ENCODE results near the gene SMURF1.

Gene SMURF1

DNA sequence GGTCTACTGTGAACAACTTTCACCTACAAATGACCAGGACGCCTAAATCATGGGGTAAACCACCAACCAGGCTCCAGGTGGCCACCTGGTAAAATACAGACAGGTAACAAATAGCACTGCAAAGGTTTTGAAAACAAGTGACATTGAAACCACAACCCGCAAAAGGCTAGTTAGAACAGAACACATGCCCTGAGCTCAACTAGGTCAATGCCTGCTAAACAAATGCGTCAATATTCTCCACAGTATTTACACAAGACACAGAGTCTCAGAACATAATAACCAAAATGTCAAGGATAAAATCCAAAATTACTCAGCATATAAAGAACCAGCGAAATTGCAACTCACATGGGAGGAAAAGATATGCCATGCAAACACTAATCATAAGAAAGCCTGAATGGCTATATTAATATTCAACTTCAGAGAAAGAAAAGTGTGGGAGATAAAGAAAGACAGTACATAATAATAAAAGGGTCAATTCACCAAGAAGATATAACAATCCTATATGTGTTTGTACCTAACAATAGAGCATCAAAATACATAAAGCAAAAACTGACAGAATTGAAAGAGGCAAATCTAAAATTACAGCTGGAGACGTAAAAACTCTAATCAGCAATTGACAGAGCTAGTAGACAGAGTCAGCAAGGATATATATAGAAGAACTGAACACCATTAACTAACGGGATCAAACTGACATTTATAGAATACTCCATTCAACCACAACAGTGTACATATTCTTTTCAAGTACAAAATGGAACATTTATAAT, 47.6 kb downstream of the SMURF1 start:
- DNase-seq: no peak

DNA sequence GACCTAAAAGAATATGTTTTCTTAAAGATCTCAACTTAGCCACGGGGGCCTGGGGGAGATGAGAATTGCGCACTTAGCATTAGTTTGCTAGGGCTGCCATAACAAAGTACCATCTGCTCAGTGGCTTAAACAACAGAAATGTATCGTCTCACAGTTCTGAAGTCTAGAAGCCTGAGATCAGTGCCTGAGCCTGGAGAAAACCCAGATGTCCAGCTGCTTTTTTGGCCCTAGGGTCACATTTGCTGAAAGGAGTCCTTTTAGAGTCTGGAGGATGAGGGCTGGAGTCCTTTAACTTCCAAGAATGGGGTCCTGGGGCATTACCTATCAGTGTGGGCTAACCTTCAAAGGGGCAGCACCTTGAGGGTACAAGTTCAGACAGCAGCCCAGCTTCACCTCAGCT, 48.2 kb downstream of the SMURF1 start:
- no peak for DNase-seq

DNA sequence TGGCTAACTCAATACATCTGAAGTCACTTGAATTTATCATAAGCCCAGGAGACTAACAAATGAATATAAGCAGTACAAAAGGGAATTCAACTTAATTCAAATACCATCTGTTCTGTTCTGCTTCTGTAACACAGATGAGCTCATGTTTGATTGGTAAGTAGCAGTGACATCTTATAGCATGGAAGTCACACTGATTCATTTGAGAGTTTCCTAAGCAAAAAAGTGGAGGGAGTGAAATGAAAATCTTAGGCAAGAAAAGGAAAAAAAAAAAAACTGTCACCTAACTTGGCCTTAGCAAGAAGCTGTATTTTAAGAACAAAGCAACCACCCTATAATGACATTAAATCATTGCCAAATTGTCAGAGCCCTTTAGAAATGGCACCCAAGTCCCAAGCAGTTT, 49.5 kb downstream of the SMURF1 start:
- no peak for DNase-seq

DNA sequence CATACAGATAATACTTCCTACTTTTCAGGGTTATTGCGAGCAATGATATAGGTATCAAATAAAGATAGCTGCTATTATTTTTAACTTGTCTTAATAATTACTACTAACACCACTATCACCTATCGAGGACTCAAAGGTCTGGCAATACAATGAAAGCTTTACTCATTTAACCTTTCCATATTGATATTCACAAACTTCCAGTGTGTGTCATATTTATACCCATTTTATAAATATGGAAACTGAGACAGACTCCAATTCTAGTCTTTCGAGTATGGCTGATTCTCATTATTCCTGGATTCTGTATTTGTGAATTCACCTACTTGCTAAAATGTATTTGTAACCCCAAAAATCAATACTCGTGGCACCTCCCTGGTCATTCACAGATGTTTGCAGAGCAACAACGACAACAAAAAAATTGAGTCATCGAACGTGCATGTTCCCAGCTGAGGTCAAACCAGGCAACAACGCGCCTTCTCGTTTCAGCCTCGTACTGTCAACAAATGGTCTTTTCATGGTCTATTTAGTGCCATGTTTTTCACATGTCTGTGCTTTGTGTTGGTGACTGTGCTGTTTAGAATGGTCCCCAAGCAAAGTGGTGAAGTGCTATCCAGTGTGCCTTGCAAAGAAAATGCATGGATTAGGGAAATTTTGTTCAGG, 51.7 kb downstream of the SMURF1 start:
- no peak for DNase-seq

DNA sequence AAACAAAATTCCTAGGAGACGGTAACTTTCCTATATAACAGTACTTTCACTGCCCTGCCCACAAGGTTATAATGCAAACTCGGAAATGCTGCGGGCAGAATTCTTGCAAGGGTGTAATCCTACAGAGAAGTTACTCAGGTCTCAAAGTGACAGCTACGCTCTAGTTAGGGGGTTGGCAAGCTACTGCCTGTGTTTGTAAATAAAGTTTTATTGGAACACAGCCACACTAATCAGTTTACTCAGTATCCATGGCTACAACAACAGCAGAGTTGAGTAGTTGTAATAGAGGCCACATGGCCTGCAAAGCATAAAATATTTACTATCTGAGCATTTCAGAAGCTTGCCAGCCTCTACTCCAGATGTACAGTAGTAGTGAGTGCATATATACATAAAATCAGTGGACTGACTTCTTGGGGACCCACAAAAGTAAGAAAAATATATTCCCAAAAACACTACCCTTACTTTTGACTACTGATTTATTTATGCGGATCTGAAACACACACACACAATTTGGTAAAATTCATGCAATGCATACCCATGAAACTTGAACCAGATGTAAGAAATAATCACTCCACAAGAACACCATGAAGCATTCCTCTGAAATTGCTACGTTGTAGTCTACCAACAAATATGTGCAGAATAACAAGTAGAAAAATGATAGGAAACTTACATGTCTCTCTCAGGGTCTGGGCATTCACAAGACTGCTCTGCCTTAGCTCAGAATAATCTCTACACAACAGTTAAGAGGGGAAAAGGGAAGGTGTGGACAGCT, 53.0 kb downstream of the SMURF1 start:
- no peak for DNase-seq

DNA sequence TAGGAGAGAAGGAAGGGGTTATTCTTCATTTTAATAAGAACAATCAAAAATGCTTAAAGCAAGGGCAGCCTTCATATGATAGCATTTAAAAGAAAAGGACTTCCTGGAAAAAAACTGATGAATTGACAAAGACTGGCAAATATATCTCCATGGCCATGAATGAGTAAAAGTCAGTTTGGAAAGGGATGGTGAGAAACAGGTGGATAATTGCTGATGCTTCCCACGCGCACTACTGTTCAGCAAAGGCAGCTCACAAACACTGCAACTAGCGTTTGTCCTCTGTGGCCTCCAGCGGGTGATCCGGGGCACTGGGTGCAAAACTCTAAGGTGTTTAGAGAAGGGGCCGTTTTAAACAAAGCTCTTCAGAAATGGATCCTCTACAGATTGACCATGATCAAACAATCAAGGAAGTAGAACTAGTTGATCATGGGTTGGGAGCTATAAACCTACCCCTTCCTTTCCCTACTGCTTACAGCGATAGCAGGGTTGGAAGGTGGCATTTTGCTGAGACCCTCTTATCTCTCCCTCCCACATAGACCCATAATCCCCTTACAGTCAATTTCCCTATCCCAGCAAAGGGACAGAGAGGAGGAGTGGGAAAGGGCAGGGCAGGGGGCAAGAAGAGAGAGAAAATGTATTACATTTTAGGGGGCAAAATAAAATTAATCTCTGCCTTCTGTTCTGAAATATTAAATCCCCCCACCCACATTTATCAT, 53.8 kb downstream of the SMURF1 start:
- DNase-seq: no peak

DNA sequence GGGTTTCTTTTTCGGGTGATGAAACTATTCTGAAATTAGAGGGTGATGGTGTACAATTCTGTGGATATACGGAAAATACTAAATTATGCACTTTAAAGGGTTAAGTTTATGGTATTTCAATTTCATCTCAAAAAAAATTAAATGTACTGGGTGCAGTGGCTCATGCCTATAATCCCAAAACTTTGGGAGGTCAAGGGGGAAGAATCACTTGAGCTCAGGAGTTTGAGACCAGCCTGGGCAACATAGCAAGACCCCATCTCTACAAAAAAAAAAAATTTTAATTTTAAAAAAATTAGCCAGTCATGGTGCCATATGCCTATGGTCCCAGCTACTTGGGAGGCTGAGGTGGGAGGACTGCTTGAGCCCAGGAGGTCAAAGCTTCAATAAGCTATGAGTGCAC, 57.0 kb downstream of the SMURF1 start:
- no peak for DNase-seq

DNA sequence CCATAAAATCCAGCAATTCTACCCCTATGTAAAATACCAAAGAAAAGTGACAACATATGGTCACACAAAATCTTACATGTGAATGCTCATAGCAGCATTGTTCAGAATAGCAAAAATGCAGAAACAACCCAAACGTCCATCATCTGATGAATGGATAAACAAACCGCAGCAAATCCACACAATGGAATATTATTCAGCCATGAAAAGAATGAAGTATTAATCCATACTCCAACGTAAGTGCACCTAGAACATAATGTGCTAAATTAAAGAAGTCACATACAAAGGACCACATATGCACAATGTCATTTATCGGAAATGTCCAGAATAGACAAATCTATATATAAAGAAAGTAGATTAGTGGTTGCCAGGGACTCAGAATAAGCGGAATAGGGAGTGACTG, 57.4 kb downstream of the SMURF1 start:
- no peak for DNase-seq

DNA sequence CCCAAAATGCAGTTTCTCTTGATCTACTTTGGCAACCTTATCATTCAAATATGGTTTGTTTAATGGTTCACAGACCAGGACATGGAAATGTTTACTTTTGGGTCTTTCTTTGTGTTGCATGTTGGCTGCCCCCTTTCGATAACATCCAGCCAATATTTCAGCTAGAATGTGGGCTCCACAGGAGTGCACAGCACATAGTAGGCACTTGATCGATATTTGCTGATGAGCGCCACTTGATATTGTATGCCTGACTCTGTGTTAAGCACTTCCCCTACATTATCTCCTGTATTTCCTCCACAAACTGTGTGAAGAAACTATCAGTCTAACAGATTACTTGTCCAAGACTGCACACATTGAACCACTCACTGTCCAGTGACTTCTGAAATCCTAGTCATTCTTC, 60.2 kb downstream of the SMURF1 start:
- no peak for DNase-seq

DNA sequence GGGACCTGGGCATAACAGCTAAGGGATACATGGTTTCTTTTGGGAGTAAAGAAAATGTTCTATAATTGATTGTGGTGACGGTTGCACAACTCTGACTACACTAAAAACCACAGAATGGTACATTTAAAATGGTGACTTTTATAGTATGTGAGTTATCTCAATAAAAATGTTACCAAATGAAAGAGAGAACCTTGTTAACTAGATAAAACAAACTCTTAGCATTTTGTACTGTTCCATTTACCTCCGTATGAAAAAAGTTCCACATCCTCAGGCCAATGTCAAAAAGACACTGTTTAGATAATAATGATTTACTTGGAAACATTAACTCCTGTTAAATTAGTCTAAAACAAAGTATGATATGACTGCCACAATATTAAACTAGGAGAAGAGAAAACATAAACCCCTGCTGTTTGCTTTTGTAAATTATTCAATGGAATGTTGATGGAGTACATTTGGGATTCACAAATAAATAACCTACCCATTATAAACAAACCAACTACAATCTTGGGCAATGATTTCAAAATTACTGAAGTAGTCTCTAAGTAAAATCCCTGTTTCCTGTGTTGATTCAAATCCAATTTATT, 60.7 kb downstream of the SMURF1 start:
- DNase-seq: no peak

DNA sequence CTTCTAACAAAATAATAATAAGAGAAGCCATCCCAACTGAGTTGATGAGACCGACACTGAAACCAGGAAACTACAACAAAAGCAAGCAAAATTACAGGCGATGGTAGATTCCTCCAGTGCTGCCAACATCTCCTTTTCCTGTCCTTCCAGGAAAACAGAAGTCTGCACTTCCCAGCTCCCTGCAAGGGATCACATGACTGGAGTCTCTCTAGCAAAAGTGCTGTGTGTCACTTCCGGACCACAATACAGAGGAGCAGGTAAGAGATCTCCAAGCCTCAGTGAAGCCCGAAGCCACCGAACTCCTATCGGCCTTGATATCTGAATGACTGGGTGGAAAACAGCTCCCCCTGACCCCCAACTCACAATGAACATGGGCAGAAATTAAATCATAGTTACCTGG, 63.2 kb downstream of the SMURF1 start:
- no peak for DNase-seq

DNA sequence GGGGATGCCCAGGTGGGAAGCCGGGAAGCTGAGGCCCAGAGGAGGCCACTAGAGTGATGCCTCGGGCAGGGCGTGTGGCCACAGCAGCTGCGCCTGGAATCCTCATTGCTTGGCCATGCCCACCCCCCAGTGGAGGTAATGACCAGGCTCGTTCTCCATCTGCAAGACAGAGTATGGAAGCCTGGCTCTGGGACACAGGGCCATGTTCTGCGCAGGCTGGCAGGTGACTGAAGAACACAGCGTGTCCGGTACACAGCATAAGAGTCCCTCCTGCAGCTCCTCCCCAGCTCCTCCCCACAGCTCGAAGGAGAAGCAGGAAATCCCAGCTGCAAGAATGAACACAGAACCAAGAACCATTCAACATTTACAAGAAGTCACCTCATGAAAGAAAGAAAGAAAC, 64.8 kb downstream of the SMURF1 start:
- peak; percentile 5 for DNase-seq

DNA sequence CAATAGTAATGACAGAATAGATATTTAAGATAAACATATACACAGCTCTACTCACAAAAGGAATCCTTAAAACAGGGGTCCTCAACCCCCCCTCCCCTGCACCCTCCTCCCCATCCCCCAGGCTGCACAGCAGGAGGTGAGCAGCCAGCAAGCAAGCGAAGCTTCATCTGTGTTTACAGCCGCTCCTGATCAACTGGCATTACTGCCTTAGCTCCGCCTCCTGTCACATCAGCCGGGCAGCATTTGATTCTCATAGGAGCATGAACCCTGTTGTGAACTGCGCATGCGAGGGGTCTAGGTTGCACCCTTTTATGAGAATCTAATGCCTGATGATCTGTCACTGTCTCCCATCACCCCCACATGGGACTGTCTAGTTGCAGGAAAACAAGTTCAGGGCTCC, 65.5 kb downstream of the SMURF1 start:
- DNase-seq: no peak

DNA sequence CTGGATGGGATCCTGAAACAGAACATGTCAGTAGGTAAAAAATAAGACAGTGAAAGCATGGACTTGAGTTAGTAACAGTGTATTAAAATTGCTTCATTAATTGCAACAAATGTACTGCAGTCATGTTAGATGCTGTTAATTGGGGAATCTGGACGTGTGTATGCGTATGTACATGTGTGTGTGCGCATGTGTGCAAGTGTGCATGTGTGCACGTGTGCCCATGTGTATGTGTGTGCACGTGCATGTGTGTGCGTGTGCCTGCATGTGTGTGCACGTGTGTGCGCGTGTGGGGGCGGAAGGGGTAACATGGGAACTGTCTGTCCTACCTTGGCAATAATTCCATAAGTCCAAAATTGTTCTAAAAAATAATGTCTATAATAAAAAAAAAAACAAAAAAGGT, 67.3 kb downstream of the SMURF1 start:
- DNase-seq: no peak

DNA sequence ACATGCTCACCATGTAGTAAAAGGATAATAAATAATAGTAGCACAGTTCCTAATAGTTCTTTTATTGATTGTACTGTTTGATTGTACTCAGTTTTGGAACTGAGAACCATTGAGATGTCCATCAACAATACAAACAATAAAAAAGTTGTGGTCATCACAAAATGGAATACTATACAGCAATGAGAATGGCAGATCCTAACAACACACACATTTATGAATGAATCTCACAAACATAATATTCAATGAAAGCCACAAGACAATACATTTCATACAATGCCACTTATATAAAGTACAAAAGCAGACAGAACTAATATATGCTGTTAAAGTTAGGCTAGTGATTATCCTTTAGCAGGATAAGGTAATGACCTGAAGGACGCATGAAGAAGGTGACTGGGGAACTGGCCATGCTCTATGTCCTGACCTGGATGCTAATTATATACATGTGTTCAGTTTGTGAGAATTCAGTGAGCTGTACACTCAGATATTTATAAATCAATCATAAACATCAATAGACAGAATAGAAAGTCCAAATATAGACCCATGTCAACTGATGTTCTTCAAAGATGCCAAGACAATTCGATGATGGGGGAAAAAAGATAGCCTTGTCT, 70.0 kb downstream of the SMURF1 start:
- DNase-seq: no peak

DNA sequence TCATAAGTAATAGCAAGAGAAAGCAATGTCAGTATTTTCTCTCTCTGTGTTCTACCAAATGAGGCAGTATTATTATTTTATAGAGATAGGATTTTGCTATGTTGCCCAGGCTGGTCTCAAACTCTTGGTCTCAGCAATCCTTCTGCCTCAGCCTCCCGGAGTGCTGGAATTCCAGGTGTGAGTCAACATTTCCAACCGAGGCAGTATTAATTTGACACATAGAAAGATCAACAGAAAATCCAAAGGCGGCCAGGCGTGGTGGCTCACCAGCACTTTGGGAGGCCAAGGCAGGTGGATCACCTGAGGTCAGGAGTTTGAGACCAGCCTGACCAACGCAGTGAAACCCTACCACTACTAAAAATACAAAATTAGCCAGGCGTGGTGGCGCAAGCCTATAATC, 71.8 kb downstream of the SMURF1 start:
- no peak for DNase-seq

DNA sequence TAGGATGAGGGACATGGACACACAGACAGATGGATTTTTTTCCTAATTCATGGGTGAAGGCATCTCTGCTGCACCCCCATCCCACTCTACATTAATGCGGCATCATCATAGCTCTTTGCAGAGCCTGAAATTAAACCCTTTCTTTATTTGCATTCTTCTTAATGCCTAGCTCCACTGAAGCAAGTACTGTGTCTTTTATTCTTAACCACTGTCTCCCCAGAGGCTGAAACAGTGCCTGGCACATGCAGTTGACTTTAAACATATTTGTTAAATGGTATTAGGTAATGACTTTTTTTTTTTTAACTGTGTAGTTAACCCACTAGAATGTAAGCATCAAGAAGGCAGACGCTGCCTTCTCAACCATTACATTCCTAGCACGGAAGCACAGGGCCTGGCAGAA, 73.5 kb downstream of the SMURF1 start:
- no peak for DNase-seq

DNA sequence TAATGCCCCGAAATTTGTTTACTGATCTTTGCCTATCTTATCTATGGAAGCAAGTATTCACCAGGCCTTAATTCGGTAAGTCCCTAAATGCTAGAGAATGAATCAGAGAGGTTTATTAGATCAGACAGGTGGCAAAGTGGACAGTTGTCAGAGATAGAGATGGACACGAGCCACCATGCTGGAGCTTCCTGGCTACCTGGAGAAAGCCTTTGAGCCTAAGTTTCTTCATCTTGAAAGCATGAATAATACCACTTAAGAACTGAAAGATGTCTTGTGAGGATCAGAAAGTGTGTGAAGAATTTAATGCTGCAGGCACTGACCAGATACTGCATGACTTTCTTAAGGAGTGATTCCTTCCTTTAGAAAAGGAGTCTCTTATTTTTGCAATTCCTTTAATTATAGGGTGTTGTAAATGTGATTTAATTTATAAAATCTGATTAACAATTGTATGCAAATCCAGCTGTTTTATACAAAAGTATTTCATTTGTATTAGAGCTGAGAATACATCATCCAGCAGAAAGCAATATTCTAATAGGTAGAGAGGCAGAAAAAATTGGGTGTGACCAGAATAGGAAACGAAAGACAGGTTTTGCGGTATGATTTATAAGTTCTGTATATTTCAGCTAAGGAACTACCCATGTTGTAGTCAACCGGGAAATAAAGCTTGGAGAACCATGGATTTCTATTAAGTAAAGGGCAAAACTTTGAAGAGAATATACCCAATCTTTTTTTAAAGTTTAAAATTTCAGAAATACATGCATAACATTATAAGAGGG, 82.7 kb downstream of the SMURF1 start:
- DNase-seq: no peak

DNA sequence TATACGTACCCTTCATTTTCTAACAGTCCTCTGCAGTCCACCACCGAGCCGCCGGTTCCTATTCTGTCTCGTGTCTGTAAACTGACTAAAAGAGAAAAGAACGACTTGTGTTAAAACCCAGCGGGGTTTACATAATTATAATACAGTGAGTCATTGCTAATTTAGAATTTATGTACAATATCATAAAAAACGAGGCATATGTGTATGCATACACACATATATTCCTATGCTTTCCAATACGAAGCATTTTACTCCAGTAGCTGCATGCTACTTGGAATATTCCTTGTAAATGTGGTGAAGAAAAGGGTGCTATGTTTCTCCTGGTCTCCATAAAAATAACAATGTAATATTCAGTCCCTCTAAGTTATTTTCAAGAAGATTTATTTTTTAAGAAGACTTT, 89.1 kb downstream of the SMURF1 start:
- DNase-seq: no peak

DNA sequence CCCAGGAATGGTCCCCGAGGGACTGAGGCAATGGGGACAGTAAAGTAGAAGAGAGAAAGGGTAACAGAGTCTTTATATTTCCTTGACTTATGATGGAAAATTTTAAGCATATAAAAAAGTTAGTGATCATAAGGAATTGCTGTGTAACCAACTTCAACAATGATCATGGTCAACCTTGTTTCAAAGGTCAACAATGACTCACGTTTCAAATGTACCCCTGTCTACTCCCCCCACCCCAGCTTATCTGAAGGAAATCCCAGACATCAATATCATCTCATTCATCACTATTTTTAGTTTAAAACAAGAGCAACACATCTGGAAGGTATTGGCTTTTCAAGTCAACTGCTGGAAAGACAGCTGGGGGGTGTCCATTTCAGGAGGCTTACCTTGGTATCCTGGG, 92.9 kb downstream of the SMURF1 start:
- DNase-seq: no peak

DNA sequence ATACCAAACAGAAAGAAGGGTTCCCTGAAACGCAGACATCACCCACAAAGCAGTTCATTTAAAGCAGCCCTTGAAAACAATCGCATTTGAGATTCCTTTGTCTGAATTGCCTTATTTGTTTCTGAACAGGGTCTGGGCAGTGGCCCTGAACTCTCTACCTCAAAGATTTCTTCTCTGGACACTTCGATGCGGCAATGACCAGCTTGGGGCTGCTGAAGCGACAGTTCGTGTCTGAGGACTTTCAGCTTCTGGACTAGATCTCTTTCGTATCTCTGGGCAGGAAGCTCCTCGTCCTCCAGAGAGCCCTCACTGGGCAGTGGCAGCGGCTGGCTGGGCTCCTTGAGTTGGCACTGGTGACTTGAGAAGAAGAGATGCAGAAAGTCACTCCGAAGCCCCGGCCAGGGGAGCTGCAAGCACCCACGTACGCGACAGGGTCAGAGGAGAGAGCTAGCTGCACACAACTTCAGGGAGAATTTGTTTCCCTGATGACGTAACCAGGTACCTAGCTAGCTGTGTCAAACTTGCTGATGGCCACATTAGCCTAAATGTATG, 96.3 kb downstream of the SMURF1 start:
- no peak for DNase-seq
